GM20431 (cell line): ENCODE data around the gene NRCAM.

Experiments
- in situ Hi-C: fragments of 300-500 bp; cut with MseI, MboI; formaldehyde crosslinking; loops from one replicate; pipeline ENCODE4 v1.15.0; 2020; ENCODE audit warnings: low sequenced_read_pairs; ENCODE audit not compliant: unreplicated experiment

Gene NRCAM

DNA sequence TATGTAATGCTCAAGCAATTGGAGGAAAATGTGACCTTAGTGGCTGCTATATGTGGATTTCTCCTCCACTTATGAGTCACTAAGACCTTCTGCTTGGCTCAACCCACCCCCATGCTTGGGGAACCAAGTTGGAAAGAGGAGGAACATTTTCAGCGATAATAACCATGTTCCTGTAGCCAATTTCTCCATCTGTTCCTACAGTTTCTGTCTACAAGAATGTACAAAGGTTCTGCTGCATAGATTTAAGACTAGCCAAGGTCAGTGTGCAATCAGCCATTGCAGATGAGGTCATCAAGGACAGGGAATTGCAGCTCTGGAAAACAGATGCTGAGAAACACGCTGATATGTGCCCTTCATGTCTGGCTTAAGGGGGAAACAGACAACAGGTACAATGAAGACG, 5.6 kb upstream of the NRCAM start:
- in situ Hi-C loops = loop anchor here (25.0 kb wide), 1 partner anchor 275 kb away; no protein-coding TSS in a partner anchor

- in situ Hi-C loops = loop anchor here (25.0 kb wide), 1 partner anchor 274 kb away; no protein-coding TSS in a partner anchor
Measured at GRCh38 chr7:108460964-108461363, 4.7 kb upstream of the NRCAM start.

GRCh38 chr7:108459922-108460551, 3.8 kb upstream of the NRCAM start:
- in situ Hi-C loops = loop anchor here (25.0 kb wide), 1 partner anchor 273 kb away; no protein-coding TSS in a partner anchor

GRCh38 chr7:108457871-108458270, 1.6 kb upstream of the NRCAM start:
- in situ Hi-C loops = loop anchor here (25.0 kb wide), 1 partner anchor 271 kb away; no protein-coding TSS in a partner anchor

- in situ Hi-C loops = loop anchor here (25.0 kb wide), 1 partner anchor 270 kb away; no protein-coding TSS in a partner anchor
Measured at GRCh38 chr7:108456845-108457540, 757 bp upstream of the NRCAM start.

DNA sequence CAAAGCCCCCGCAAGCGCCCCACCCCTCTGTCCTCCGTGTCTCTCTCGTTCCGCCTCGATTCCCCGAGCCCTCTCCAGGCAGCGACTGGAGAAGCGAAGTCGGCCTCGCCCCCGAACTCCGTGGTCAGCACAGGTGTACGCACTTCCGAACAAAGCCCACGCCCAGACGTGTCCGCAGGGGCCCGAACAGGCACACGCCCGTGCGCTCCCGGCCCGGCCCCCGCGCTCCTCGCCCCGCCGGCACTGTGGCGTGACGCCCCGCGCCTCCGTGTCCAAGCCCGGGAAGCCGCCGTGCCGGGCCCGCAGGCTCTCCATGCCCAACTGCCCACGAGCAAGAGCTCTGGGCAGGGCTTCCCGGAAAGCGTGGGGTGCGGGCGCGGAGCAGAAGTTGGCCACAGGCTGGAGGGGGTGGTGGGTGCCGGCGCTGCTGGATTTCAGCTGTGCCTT, 662 bp downstream of the NRCAM start:
- in situ Hi-C loops = loop anchor here (25.0 kb wide), 1 partner anchor 268 kb away; no protein-coding TSS in a partner anchor

DNA sequence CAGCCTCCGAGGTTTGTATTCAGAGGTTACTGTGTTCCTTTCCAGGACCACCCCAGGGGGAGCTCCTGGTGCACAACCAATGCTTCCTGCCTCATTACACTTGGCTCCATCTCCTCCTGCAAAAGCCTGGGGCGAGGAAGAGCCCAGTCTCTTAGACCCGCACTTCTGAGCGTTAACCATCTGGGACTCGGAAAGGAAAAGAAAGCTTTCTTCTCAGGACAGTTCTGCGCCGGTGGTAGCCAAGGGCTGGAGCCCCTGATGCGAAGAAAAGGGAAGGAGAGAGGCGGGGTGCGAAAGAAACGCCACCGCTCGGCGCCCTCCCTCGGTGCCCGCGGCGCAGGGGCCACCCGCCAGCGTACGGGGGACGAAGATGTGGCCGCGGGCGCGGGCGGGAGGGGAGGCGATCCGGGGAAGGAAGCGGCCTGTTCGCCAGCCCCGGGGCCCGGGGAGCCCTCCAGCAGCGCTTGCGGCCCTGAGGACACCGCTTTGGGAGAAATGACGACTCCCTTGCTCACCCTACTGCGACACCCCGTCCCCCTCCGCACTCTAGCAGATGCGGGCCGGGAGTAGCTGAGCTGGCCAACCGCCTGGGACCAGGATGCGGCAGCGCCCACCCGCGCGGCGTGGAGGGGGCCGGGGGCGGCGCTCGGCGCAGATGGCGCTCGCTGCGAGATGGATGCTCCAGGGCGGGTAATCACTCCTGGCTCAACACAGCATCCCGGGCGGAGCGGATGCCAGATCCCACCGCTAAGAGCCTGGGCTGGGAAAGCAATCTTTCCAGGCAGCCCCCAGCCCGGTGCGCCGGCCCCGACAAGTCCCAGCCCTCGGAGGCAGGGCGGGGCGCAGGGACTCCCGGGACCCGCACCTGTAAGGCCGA, 1.3 kb downstream of the NRCAM start:
- in situ Hi-C loops = loop anchor here (25.0 kb wide), 1 partner anchor 268 kb away; no protein-coding TSS in a partner anchor

DNA sequence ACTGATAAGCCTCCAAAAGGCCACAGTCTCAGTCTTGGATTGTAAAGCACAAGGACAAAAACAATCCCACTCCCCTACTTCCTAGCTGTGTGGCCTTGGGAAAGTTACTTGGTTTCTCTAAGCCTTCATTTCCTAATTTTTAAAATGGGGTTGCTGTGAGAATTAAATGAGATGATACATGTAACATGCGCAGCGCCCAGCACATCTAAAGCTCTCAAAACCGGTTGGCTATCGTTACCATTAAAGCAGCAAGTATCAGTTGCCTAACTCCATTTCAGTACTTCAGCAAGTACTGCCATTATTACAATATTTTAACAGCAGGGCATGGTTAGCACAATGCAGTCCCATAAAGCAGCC, 1.9 kb downstream of the NRCAM start:
- in situ Hi-C loops = loop anchor here (25.0 kb wide), 1 partner anchor 267 kb away; no protein-coding TSS in a partner anchor

- in situ Hi-C loops = loop anchor here (25.0 kb wide), 1 partner anchor 266 kb away; no protein-coding TSS in a partner anchor
Measured at GRCh38 chr7:108453320-108453719, 2.9 kb downstream of the NRCAM start.

DNA sequence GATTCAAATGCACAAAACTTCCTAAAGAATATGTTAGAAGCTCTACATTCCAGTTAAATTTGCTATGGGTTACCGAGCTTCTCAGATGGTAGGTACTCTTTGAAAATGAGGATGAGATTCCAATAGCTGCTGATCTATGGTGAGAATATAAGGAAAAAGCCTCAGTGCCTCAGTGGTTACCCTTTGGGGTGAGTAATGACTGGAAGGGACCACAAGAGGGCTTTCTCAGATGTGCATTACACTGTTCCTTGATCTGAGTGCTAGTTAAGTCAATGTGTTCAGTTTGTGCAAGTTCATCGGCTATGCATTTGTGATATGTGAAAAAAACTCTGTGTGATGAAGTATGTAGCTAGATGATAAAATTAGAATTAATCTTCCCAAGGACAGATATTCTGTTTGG, 3.5 kb downstream of the NRCAM start:
- in situ Hi-C loops = loop anchor here (25.0 kb wide), 1 partner anchor 265 kb away; no protein-coding TSS in a partner anchor

DNA sequence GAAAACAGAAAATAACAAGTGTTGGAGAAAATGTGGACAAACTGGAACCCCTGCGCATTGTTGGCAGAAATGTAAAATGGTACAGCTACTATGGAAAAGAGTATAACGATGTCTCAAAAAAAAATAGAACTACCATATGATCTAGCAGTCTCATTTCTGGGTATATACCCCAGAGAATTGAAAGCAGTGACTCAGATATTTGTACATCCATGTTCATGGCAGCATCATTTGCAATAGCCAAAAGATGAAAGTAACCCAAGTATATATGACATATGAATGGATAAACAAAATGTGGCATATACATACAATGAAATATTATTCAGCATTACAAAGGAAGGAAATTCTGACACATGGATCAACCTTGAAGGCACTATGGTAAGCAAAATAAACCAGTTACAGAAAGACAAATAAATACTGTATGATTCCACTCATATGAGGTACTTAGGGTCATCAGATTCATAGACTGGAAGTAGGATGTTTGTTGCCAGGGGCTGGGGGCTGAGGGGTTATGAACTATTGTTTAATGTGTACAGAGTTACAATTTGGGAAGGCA, 4.9 kb downstream of the NRCAM start:
- in situ Hi-C loops = loop anchor here (25.0 kb wide), 1 partner anchor 264 kb away; no protein-coding TSS in a partner anchor

DNA sequence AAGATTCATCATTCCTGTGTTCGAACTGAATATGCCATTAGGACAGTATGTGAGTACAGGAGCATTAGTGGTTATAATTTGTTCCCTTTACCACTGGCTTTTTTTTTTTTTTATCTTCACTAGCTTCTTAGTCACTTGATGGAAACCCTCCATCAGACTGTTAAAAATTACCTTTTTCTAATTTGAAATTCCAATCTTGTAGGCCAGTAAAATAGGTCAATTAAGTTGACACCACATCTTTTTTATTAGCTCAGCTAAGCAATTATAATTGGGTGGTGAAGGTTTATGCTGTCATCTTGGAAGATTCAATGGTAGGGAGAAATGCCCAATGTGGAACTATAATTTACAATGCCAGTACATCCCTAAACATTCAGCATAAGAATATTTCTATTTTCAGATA, 6.1 kb downstream of the NRCAM start:
- in situ Hi-C loops = loop anchor here (25.0 kb wide), 1 partner anchor 263 kb away; no protein-coding TSS in a partner anchor

GRCh38 chr7:108449521-108449920, 6.7 kb downstream of the NRCAM start:
- in situ Hi-C loops = no loop called here

DNA sequence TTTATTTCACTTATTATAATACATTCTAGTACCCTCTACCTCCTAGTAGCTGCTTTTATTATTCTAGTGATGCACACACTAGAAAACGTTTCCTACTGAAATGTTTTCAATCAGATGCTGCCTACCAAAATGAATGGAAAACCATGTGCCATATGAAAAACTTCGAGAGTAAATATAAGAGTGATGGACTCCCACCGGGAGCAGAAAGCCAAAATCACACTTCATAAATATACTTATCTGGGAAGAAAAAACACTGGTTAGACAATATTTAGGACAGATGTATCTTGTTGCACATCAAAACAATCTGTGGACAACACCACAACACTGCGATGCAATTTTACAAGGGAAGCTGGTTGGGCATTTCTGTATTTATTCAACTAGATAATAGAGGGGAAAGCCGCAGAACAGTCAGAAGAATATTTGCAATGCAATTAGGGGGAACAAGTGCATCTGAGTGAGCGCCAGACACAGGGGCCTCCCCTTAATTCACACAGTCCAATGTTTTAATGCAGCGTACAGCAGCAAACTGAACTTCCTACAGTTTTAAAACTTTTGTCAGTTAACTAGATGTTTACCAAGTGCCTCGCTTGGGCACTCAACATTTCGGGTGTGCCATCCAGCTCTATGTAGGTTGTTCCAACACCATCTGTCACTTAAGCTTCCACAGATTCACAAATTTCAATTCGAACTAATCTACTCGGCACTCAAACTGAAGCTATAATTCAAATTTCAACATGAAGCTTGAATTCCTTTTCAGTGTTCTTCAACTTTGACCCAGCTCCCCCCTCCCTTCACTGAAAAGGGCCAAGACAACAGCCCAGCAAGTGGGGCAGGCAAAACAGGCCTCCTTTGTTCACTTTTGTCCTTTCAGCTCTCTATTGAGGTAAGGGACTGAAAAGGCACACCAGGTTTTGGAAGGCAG, 7.4 kb downstream of the NRCAM start:
- in situ Hi-C loops = no loop called here

- in situ Hi-C loops = no loop called here
Measured at GRCh38 chr7:108442039-108442568, 14.1 kb downstream of the NRCAM start.

DNA sequence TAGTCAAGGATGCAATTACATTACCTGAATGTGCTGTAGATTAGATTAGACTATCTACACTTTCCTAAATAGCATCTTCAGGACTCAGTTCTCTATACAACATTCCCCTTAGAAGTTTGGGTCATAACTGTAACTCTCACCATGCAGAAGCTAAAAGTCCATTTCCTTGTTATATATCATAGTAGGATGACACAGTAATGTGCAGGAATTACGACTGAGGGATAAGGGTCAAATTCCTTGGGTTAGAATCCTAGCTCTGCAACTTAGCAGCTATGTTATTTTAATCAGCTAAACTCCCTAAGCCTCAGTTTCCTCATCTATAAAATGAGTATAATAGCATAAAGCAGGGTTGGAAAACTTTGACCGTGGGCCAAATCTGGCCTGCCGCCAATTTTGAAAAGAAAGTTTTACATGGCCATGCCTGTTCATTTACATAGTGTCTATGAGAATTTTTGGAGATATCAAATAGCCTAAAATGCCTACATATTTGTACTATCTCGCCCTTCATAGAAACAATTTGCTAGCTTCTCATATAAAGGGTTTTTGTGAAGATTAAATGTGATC, 14.8 kb downstream of the NRCAM start:
- in situ Hi-C loops = no loop called here

- in situ Hi-C loops = no loop called here
Measured at GRCh38 chr7:108440613-108441012, 15.6 kb downstream of the NRCAM start.

DNA sequence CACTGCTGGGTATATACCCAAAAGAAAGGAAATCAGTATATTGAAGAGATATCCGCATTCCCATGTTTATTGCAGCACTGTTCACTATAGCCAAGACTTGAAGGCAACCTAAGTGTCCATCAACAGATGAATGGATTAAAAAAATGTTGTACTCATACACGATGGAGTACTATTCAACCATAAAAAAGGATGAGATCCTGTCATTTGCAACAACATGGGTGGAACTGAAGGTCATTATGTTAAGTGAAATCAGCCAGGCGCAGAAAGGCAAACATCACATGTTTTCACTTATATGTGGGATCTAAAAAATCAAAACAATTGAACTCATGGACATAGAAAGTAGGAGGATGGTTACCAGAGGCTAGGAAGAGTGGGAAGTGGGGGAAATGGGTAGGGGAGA, 19.3 kb downstream of the NRCAM start:
- in situ Hi-C loops = no loop called here
